Stimulated activated naive CD4-positive, alpha-beta T cell treated with Interleukin-2 at 50 U/mL for 16 hours (primary cell): Measurements from ENCODE around the gene PIAS4.
"Not testable (repeated sequence)": the region's sequence is repeated elsewhere in the genome, so short reads cannot be mapped to it uniquely, and the experiment has no call there.

Experiments
- DNase-seq: peaks from one replicate; lab custom pipeline; 2025; lab: John Stamatoyannopoulos, UW

The PIAS4 gene, protein sequence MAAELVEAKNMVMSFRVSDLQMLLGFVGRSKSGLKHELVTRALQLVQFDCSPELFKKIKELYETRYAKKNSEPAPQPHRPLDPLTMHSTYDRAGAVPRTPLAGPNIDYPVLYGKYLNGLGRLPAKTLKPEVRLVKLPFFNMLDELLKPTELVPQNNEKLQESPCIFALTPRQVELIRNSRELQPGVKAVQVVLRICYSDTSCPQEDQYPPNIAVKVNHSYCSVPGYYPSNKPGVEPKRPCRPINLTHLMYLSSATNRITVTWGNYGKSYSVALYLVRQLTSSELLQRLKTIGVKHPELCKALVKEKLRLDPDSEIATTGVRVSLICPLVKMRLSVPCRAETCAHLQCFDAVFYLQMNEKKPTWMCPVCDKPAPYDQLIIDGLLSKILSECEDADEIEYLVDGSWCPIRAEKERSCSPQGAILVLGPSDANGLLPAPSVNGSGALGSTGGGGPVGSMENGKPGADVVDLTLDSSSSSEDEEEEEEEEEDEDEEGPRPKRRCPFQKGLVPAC

DNA sequence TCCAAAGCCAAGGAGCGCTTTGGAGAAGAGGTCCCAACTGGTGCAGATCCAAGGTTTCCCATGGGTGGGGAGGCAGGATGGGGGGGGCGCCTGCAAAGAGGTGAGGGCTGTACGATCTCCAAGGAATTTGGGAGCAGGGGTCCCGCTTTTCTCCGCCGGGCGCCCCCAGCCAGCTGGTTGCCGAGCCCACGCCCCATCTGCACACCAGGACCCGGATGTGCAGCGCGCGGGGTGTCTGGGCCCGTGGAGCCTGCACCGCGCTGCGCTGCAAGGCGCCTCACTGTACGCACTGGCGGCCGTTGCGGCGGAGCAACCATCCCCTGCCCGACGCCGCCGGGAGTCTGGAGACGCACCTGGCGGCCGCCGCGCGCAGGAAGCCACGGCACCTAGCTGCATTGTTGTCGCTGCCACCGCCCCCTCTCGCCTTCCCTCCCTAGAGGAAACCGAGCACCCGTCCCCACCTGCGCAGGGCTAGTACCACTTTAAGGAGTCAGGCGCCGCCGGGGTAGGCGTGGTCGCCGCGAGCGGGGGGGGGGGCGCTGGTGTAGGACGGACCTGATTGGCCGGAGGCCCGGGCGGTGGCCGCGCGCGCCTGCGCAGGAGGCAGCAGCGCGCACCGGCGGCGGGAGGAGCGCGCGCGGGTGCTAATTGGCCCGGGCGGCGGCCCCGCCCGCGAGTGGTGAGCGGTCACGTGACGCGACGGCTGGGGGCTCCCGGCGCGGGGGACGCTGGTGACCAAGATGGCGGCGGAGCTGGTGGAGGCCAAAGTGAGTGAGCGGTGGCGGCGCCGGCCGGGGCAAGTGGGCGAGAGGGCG, at the start of gene PIAS4:
TSS of gene PIAS4 (plus strand) at position 716 of the 815 bp plus-strand sequence. CDS start at position 741, 25 bp downstream.
- peak; percentile 96 for DNase-seq

DNA sequence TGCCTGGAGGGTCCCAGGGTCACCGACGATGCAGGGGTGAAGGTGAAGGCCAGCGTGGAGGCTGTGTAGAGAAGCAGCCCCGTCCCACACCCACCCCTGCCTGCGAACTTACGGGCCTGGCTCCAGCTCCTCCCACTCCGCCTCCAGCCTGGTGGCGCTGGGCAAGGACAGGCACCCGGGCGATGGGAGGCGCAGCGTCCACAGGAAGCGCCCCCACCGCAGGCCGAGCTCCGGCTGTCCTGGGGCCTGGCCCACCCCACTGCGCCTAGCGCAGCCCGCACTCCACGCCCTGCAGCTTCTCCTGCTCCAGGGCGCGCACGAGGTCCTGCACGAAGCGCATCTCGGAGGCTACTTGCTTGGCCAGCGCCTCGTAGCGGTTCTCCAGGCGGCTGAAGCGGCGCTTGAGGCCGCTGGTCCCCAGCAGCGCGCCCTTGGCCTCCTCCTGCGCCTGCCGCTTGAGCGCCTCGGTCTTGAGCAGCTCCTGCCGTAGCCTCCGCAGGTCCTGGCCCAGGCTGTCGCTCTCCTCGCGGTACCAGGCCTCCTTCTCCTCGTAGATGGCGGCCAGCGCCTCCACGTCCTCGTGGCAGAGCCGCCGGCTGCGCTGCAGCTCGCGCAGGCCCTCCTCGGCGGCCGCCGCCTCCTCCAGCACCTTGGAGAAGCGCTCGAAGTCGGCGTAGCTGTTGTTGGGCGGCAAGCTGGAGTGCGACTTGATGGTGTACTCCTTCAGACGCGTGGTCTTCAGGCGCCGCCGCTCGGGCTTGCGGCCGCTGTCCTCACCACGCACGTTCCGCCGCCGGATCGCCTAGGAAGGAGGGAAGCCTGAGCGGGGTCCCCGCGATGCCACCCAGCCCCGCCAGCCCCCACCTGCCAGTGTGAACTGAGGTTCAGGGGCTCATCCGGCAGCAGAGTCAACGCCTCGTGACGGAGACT, 48.4 kb upstream of the PIAS4 start:
- no peak for DNase-seq

DNA sequence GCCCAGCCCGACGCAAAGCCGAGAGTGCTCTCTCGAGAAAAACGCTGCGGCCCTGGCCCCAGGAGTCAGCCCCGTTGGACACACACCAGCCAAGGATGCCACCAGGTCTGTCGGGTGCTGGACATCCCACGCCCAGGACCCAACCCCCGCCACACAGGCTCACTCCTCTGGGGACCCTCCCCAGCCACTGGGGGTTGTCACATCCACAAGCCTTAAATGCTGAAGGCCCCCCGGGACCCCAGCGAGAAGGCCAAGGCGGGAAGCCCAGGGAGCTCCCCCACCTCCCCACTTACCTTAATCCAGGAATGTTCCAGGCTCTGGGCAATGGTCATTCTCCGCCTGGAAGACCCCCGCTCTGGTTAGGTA, 47.8 kb upstream of the PIAS4 start:
- DNase-seq = no peak

DNA sequence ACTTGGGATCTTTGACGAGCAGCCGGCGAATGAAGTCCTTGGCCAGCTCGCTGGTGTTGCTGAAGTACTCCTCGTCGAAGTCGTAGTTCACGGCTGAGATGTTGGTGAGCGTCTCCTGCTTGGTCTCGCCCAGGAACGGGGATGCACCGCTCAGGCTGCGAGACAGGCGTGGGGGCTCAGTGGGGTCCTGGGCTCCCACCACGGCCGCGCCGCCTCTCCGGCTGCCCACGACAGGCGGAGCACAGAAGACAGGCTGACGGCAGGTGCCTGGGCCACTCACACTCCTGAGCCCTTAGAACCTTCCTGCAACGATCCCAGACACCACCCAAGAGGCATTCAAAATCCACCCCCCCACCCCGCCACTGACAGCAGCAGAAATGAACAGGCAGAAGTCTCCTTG, 46.5 kb upstream of the PIAS4 start:
- no peak for DNase-seq

DNA sequence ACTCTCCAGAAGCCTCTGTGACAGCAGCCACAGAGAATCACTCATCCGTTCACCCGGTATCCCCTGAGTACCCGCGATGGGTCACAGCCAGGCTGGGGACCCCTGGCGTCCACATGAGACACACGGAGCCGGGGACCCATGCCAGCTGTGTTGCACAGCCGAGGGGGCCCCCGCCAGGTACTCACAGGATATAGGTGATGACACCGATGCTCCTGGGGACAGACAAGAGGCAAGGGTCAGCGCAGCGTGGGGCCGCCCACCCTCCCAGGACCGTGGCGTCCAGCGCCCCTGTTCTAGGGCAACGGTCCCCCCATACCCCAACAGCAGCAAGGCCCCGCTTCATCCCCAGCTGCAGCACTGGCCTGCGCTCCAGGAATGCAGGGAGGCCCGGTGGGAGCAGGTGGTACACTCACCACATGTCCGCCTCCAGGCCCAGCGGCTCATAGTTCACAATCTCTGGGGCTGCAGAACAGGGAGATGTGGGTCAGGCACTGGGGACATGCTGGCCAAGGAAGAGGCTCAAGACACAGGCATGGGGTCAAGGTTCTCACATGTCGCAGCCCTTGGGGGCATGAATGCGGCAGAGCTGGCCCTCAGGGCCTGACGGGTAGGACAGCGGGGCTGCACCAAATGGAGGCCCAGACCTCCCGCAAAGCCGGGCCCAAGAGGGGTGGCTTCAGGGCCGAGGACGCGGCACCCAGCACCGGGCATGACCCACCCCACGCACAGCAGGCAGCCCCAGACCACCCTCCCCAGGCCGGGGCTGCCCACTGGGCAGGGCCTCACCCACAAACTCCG, 43.9 kb upstream of the PIAS4 start:
- DNase-seq = no peak

DNA sequence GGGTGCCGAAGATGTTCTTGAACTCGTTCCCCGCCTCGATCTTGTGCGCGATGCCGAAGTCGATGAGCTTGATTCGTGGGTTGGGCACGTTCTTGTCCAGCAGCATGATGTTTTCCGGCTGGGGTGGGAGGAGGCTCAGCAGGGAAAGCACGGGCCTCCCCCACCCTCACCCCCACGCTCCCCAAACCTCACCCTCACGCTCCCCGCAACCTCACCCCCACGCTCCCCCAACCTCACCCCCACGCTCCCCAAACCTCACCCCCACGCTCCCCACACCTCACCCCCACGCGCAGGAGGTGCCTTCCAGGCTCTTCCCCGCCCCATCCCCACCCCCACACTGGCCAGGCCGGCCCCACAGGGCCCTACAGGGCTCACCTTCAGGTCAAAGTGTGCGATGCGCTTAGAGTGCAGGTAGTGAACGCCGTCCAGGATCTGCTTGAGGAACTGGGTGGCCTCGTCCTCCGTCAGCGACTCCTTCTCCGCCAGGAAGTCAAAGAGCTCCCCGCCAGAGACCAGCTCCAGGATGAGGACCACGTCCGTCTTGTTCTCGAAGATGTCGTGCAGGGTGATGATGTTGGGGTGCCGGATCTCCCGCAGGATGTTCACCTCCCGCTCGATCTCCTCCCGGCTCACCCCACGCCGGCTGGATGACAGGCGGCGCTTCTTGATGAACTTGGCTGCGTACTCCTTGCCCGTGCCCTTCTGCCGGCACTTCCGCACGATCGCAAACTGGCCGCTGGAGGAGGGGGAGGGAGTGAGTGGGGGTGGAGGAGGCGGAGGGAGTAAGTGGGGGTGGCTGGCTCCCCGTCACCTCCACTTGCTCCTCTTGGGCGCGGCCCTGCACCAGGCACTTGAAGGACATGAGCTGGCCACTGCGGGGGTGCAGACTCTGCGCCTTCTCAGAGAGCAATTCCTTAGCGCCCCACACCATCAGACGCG, 43.0 kb upstream of the PIAS4 start:
- DNase-seq = no peak

DNA sequence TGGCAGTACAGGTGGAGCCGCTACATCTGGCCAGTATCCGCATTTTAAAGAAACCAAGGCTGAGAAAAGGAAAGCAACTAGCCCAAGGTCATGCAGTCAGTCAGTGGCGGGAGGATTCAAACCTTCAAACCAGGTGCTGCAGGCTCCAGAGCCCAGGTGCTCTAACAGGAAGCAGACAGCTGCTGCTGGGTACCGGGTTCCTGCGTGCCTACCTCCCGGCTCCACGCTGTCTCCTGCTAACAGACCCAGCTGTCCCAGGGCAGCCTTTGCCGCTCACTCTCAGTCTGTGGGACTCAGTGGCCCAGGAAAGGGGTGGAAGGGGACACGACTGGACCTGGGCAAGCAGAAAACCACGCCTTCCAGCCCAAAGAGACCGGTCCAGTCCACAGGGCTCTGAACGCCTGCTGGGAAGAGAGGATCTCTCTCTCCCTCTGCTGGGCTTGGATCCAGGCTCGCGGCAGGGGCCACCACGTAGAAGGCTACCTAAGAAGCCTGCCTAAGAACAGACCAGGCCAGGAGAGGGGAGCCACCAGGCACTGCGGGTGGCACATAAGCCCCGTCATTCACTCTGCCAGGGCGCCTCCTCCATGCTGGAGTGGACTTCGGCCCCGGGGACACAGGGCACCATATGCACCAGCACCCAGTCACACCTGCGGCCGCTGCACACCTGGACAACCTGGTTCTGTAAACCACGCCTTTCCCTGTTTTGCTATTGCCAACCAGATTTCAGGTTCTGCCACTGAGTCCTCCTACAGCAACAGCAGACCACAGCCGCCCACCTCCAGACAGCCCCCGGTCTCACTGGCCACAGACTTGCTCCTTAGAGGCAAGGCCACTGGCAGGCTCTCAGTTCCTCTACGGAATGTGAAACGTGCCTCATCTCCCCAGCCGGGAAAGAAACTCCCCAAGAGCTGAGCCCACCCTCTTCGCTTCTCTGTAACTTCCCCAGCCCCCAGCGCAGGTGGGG, 41.2 kb upstream of the PIAS4 start:
- no peak for DNase-seq

DNA sequence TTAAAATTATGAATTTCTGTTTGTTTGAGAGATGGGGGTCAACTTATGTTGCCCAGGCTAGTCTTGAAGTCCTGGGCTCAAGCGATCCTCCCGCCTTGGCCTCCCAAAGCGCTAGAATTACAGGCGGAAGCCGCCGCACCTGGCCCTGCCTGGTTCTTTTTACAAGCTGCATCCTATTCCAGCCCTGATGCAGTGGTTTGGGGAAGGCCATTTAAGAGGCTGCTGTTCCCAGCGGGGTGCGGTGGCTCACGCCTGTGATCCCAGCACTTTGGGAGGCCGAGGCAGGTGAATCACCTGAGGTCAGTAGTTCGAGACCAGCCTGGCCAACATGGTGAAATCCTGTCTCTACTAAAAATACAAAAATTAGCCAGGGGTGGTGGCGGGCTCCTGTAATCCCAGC, 39.6 kb upstream of the PIAS4 start:
- DNase-seq = not testable (repeated sequence)

DNA sequence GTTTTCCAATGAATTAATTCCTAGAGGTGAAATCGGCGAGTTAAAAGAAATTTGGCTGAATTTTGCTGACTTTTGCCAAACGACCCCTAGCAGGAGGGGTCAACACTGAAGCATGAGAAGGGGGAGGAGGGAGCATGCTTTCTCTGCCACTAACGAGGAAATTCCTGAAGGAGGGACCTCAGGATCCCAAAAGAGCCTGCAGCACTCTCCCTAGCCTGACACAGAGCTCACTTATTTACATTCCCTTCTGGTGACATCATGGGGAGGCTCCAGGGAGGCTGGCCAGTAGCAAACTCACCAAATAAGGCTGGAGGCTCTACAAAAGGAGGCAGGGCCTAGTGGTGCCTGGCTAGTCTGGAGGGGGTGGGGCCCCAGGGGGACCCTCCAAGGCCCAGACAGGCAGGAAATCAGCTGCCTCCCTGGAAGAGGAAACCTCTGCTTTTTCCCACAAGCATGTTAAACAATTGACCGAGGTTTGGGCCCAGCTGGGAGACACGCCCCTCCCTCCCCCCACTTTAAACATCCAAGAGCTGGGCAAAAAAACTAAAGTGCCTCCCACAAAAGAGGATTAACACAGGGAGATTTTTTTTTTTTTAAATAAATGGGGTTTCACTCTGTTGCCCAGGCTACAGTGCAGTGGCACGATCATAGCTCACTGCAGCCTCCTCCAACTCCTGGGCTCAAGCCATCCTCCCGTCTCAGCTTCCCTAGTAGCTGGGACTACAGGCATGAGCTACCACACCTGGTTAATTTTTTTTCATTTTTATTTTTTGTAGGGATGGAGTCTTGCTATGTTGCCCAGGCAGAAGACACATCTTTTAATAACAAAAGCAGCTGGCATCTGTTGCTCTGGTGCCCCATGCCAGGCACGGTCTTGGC, 38.7 kb upstream of the PIAS4 start:
- DNase-seq = no peak

DNA sequence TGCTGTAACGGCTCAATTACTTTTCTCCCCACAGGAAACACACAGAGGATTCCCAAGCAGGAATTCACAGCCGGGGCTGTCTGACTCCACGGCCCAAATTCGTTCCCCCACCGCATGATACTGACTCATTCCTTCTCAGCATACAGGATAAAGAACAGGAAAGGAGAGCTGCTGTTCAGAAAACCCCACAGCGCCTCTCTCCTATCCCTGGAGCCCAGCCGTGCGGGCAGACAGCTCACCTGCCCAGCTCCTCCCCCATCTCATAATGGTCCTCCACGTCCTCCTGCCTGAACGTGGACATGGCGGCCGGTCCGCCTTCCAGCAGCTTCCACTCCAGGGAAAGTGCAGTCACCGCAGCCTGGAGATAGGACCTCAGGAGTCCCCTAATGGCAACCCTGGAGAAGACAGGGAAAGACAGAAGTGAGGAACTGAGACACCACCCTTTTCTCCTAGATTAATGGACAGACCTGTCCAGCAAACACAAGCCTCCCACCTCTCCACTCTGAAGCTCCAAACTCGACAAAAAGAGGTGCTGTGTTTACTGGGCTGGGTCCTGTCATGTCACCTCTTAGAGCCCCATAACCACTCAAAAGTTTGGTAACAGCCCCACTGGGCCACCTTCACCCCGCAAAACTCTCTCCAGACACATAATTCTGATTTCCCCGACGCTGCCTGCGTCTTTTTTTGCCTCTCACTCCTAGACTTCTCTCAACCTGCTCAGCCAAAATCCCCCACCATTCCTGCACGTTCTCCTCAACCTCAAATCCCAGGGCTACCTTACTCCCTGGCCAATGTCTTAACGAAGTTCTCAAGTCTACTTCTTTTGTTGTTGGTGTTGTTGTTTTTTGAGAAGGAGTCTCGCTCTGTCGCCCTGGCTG, 37.9 kb upstream of the PIAS4 start:
- no peak for DNase-seq

DNA sequence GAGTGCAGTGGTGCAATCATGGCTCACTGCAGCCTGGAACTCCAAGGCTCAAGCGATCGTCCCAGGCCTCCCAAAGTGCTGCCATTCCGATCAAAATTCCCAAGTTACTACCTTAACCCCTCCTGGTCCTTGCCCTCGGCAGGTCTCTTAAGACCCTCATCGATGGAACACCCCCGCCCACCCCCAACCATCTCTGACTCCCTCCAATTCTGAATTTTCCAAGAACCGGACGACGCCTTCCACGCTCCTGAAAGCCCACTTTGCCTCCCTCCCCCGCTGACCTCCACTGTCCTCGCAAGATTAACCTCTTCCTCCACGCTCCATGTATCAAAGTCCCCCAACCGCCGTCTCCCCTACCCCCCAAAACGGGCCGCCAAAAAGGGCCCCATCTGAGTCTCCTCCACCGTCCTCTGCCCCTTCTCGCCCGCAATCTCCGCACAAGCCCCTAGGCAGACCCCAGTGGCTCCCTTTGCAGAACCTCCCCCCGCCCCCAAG, 37.2 kb upstream of the PIAS4 start:
- DNase-seq = no peak

DNA sequence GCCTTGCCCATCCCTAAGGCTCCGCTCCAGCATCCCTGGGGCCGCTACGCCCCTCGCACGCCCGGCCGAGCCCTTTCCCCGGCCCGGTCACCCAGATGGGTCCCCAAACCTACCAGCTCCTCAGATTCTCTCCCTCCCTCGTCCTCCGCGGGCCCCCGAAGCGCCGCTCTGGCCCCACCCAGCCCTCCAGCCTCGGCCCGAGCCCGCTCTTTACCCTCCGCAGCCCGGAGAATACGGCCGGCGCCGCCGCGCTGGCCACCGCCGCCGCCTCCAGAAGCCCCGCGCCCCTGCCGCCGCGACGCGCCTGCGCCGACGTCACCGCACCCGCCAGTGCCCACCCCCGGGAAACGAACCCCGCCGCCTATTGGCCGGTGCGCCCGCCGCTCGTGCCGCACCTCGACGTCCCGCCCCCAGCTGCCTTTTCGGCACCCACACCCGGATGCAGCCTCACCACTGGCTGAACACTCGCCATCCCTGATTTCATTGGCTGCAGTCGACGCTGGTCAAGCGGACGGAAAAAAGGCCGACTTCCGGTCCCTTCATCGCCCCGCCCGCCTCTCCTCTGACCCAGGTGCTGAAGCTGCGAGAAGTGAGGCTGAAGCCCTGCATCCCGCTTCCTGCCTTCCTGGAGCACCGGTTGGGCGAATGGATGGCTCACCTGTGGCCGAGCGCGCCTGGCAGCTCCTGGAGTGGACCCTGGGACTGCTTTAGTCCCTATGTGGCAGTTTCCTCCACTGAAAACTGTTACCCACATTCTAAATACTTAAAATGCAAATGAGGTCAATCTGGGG, 36.5 kb upstream of the PIAS4 start, which contains the start of gene DAPK3:
TSS of gene DAPK3 (minus strand) at position 292 of the 791 bp plus-strand sequence. CDS start 1,364 bp downstream, outside the sequence.
- DNase-seq = peak; percentile 93

DNA sequence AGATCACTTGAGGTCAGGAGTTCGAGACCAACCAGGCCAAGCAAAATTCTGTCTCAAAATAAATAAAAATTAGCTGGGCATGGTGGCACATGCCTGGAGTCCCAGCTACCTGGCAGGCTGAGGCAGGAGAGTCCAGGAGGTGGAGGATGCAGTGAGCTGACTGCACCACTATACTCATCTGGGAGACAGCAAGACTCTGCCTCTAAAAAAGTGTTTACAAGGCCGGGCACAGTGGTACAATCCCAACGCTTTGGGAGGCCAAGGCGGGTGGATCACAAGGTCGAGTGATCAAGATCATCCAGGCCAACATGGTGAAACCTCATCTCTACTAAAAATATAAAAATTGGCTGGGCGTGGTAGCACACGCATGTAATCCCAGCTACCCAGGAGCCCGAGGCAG, 32.4 kb upstream of the PIAS4 start:
- DNase-seq = no peak

DNA sequence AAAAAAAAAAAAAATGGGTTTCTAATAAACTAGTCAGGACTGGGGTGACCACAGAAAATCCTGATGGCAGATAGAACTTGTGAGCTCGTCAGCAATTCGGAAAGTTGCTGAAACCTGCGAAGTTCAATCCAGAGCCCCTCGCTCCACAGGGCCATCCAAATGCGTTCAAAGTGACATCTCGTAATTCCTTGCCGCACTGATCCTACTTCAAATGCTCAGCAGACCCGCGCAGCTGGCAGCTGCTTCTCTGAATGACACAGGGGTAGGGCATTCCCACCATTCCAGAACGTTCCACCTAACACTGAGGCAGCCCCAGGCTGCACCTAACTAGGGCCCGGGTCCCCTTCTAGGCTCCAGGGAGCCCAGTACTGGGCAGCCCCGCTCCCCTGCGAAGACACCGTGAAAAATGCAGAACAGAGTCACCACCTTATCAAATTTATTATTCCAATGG, 31.9 kb upstream of the PIAS4 start:
- no peak for DNase-seq

DNA sequence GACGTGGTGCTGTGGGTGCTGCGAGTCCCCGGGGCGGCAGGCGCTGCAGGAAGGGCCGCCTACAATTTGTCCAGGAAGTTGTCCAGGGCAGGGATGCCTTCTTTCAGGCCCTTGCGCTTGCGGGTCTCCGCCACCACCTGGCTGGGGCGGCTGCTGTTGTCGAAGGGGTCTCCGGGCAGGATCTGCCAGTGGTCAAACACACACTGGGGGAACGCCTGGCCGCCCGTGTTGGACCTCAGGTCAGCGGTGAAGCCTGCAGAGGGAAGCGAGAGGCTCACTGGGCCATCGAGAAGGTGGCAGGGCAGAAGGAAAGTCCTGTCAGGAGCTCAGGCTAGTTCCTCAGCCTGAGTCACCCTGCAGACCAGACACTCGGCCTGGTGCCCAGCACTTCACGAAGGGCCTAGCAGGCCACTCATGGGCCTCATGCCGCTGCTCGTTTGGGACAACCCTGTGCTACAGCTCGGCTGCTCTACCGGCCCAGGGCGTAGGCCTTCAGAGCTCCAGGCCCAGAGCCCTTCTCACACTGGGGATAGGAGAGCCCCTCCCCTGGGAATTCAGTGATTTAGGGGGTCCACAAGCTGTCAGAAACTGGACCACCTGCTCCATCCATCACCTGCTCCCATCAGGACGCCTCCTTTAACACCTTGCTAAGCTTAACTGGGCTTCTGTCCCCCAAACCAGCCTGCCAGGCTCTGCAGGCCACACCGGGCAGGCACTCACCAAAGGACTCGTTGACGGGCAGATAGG, 30.9 kb upstream of the PIAS4 start:
- no peak for DNase-seq
